Spinal cord (tissue), 10 donors: Measurements from ENCODE around the gene DPY19L1. TPM values are rescaled to one million over a fixed set of nuclear protein-coding genes. Genes with fewer than 3 reads are reported as not detected.
A peak's percentile ranks its signal among the peaks of the same experiment; 100 is the strongest.
"Not testable (repeated sequence)": the region's sequence is repeated elsewhere in the genome, so short reads cannot be mapped to it uniquely, and the experiment has no call there.

ENCODE experiments used
- DNase-seq, 6 donors: peaks; one replicate each; pipeline versions ENCODE4 v3.0.0 to v3.0.0-alpha.2; 2013 to 2015; ENCODE audit warnings: low spot score in 6 of 6, low read depth in 4 of 6
- H3K27ac ChIP-seq: one replicate; pipeline ENCODE4 v1.5.1; 2013; ENCODE audit warnings: low read depth, low read length, control low read depth
- H3K27me3 ChIP-seq: one replicate; pipeline ENCODE4 v1.6.1; 2013; ENCODE audit warnings: low read length; ENCODE audit not compliant: control insufficient read depth, insufficient read depth
- H3K36me3 ChIP-seq: one replicate; pipeline ENCODE4 v1.6.1; 2013; ENCODE audit warnings: low read length; ENCODE audit not compliant: control insufficient read depth, insufficient read depth
- H3K4me1 ChIP-seq: one replicate; pipeline ENCODE4 v1.6.1; 2013; ENCODE audit warnings: low read length; ENCODE audit not compliant: control insufficient read depth, insufficient read depth
- H3K4me3 ChIP-seq: one replicate; pipeline ENCODE4 v1.5.1; 2013; ENCODE audit warnings: low read depth, low read length, control low read depth
- H3K9me3 ChIP-seq: one replicate; pipeline ENCODE4 v1.6.1; 2013; ENCODE audit warnings: low read length; ENCODE audit not compliant: control insufficient read depth, insufficient read depth
- WGBS: methylation state at CpG from one replicate; pipeline ENCODE4 v1.1.5; 2013; ENCODE audit warnings: missing lambda C conversion rate; ENCODE audit not compliant: insufficient coverage; 5-methylcytosine and 5-hydroxymethylcytosine counted together
- polyA plus RNA-seq, 2 donors: library from polyadenylated mRNA; unstranded; fragments of 120-200 nt; gene quantifications; one replicate each; pipeline ENCODE4 v1.2.1, GENCODE V29; 2013; ENCODE audit not compliant: insufficient read length in 2 of 2
- total RNA-seq, 2 donors: library from RNA; depleted of rRNA in 1 of 2; stranded (reverse); fragments of 120-200 nt in 1 of 2; fragments of >200 nt in 1 of 2; gene quantifications; one replicate each; pipeline versions ENCODE4 v1.2.3 to v1.2.4, GENCODE V29; 2013 to 2014
- donor health status: healthy.

Gene DPY19L1
- total and polyA plus RNA-seq, 4 donors, result 31.7 to 54.1 (median 42.4) TPM

GRCh38 chr7:35019801-35020200 lies 17.5 kb downstream of the DPY19L1 start:
- WGBS, result no CpG with 5 or more reads among the region's 3 CpGs
- no peak overlapping the region for H3K27ac ChIP-seq
- DNase-seq, result no peak
- H3K4me3 ChIP-seq, result no peak overlapping the region
- no peaks in the 10 kb centered on the region for H3K36me3 ChIP-seq
- H3K4me1 ChIP-seq, result no peaks in the 10 kb centered on the region
- H3K9me3 ChIP-seq, result no peaks in the 10 kb centered on the region
- H3K27me3 ChIP-seq, result no peaks in the 10 kb centered on the region

- Histone ChIP-seq H3K27me3 (no peaks in the 10 kb centered on the region), H3K4me3 (no peak overlapping the region), H3K27ac (no peak overlapping the region), H3K4me1 (no peaks in the 10 kb centered on the region), H3K9me3 (no peaks in the 10 kb centered on the region), H3K36me3 (no peaks in the 10 kb centered on the region)
- no peak for DNase-seq
- no CpG with 5 or more reads among the region's 2 CpGs for whole genome bisulfite sequencing
Measured at GRCh38 chr7:35019179-35019729, 18.0 kb downstream of the DPY19L1 start.

- no peaks in the 10 kb centered on the region for H3K4me1 ChIP-seq
- H3K27me3 ChIP-seq, result no peaks in the 10 kb centered on the region
- no peak overlapping the region for H3K27ac ChIP-seq
- H3K4me3 ChIP-seq, result no peak overlapping the region
- no peak for DNase-seq
- H3K36me3 ChIP-seq, result peaks cover 2% of the 10 kb centered on the region
- 83% methylated on average over 1 of the region's 1 CpG for WGBS
- H3K9me3 ChIP-seq, result no peaks in the 10 kb centered on the region
Measured at GRCh38 chr7:35015346-35015859, 21.9 kb downstream of the DPY19L1 start.

DNA sequence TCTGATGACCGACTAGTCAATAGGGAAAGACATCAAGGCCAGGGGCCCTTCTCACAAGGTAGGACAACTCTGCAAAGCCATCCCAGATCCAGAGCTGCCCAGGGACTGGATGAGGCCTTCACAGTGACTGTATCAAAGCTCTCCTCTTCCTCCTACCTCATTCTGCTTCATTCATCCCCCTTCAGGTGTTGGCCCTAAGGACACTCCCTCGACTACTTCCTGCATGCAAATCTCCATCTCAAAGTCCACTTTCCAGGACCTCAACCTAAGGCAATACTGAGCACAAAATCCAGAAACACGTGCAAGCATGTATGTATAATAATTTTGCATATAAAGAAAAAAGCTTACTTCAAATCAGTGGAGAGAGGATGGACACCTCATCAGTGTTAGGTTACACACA lies 25.1 kb downstream of the DPY19L1 start:
- Histone ChIP-seq H3K4me3 (no peak overlapping the region), H3K4me1 (no peaks in the 10 kb centered on the region), H3K27ac (no peak overlapping the region), H3K27me3 (no peaks in the 10 kb centered on the region), H3K9me3 (no peaks in the 10 kb centered on the region), H3K36me3 (peaks cover 2% of the 10 kb centered on the region)
- WGBS, result 100% methylated on average over 2 of the region's 3 CpGs
- no peak for DNase-seq

DNA sequence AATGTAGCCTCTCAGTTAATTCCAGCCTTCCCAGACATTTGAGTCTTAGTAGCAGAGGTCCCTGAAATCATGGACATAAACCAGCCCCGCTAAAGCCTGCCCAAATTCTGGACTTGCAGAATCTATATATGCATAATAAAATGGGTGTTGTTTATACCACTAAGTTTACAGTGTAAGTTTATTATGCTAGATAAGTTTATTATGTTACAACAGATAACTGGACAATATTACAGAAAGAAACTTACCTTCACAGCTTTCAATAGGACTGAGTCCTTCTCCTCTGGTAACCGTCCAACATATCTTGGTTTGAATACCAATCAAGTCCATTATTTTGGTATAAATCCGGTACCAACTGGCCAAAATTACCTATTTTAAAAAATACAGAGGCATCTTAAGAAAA lies 26.2 kb downstream of the DPY19L1 start:
- WGBS, result no CpG with 5 or more reads among the region's 3 CpGs
- H3K27me3 ChIP-seq, result no peaks in the 10 kb centered on the region

GRCh38 chr7:35007768-35008167 lies 29.5 kb downstream of the DPY19L1 start:
- Histone ChIP-seq H3K4me3 (no peak overlapping the region), H3K27ac (no peak overlapping the region), H3K27me3 (no peaks in the 10 kb centered on the region), H3K36me3 (peaks cover 2% of the 10 kb centered on the region), H3K4me1 (no peaks in the 10 kb centered on the region), H3K9me3 (no peaks in the 10 kb centered on the region)
- no peak for DNase-seq

More for the DNA sequence above, 26.2 kb downstream of the DPY19L1 start:
- no peak overlapping the region for H3K4me3 ChIP-seq
- no peak overlapping the region for H3K27ac ChIP-seq
- H3K9me3 ChIP-seq, result no peaks in the 10 kb centered on the region
- no peaks in the 10 kb centered on the region for H3K4me1 ChIP-seq
- DNase-seq, result no peak
- H3K36me3 ChIP-seq, result peaks cover 2% of the 10 kb centered on the region

GRCh38 chr7:35004531-35005095 lies 32.7 kb downstream of the DPY19L1 start:
- Histone ChIP-seq H3K27me3 (no peaks in the 10 kb centered on the region), H3K9me3 (no peaks in the 10 kb centered on the region), H3K4me3 (no peak overlapping the region), H3K27ac (no peak overlapping the region), H3K36me3 (no peaks in the 10 kb centered on the region), H3K4me1 (no peaks in the 10 kb centered on the region)
- WGBS, result no CpG with 5 or more reads among the region's 1 CpG
- DNase-seq, result no peak

GRCh38 chr7:35003679-35004303 lies 33.5 kb downstream of the DPY19L1 start:
- WGBS, result 80% methylated on average over 6 of the region's 7 CpGs
- Histone ChIP-seq H3K27ac (no peak overlapping the region), H3K4me3 (no peak overlapping the region), H3K9me3 (no peaks in the 10 kb centered on the region), H3K27me3 (no peaks in the 10 kb centered on the region), H3K36me3 (no peaks in the 10 kb centered on the region), H3K4me1 (no peaks in the 10 kb centered on the region)
- DNase-seq, result peak in 1 of 6 donors; percentile 25

GRCh38 chr7:35003177-35003650 lies 34.1 kb downstream of the DPY19L1 start:
- not testable (repeated sequence) for H3K27me3 ChIP-seq, H3K36me3 ChIP-seq, H3K27ac ChIP-seq, H3K4me3 ChIP-seq, H3K9me3 ChIP-seq, H3K4me1 ChIP-seq
- DNase-seq, result peak in 1 of 6 donors; percentile 44
- WGBS, result 80% methylated on average over 1 of the region's 1 CpG

GRCh38 chr7:34998335-34998734 lies 39.0 kb downstream of the DPY19L1 start:
- H3K27me3 ChIP-seq, H3K4me1 ChIP-seq, H3K4me3 ChIP-seq, DNase-seq, H3K27ac ChIP-seq, H3K36me3 ChIP-seq, H3K9me3 ChIP-seq: not testable (repeated sequence)
- 25% methylated on average over 1 of the region's 6 CpGs for WGBS
